CD1c-positive myeloid dendritic cell (primary cell): ENCODE results near the gene NDUFS8.
A peak's percentile ranks its signal among the peaks of the same experiment; 100 is the strongest.

ENCODE experiments used
- DNase-seq: peaks from one replicate; pipeline ENCODE4 v3.0.0-alpha.2; 2016; ENCODE audit errors: extremely low spot score

Gene NDUFS8

DNA sequence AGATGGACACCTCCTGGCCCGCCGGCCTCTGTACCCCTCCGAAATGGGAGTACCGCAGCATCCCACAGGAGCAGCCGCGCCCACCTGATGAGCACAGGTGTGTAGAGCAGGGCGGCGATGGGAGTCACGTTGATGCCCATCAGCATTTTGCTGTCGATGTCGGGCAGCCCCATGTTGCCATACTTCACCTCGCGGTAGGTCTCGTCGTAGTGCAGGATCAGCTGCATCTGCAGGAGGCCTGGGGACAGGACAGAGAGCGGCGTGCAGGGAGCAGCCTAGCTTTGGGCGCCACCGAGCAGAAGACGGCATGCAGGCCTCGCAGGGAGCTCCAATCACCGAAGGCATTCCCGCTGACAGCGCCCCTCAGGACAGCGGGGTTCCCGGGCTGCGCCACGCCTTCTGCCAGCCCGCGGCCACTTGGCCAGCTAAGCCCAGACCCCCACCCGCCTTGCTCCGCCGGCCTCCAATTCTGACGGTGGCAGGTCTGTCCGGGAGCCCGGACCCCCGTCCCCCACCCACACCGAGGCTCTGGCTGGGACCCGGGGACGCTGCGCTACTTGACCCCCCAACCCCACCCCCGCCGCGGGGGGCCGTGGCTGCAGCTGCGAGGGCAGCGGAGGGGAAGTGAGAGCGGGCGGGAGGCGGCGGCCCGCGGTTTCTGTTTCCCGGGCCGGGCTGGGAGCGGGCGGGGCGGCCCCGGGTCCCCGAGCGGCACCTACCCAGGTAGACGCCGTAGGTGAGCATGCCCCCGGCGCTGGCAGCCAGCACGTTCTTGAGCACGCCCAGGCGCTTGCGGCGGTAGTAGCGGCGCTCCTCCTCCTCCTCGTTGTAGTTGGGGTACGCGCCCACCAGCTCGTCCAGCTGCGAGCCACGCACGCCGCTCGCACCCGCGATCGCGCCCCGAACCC, 27.3 kb upstream of the NDUFS8 start:
- DNase-seq = peak; percentile 65

DNA sequence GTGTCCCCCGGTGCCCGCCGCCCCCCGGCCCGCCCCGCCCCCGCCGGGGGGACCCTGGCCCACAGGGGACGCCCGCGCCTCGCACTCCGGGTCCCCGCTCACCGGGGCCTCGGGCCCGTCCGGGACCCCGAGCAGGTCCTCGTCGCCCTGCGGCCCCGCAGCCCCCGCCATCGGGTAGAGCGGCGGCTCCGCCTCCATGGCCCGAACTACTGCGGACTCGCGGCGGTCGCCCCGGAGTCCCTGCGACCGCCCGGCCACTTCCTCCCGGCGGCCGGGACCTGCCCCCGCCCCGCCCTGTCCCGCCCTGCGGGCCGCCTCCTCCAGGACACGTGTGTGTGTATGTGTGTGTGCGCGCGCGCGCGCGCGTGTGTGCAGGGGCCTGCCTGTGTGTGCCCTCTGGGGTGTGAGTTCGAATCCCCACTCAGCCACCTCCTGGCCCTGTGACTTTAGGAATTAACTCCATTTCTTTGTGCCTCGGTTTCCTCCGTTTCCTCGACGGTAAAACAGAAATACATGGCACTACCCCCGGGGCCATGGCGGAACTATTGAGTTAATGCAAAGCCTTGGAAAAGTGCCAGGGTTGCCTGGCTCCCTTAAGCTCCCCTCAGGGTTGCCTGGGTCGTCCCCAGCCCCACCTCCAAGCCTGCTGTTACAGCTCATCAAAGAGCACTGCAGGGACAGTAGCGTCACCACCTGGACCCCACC, 26.5 kb upstream of the NDUFS8 start, which contains the start of gene UNC93B1:
Gene UNC93B1, minus strand, starts transcription at position 252 of the 705 bp plus-strand sequence. Its CDS starts 54 bp downstream, at position 198.
- peak; percentile 92 for DNase-seq

DNA sequence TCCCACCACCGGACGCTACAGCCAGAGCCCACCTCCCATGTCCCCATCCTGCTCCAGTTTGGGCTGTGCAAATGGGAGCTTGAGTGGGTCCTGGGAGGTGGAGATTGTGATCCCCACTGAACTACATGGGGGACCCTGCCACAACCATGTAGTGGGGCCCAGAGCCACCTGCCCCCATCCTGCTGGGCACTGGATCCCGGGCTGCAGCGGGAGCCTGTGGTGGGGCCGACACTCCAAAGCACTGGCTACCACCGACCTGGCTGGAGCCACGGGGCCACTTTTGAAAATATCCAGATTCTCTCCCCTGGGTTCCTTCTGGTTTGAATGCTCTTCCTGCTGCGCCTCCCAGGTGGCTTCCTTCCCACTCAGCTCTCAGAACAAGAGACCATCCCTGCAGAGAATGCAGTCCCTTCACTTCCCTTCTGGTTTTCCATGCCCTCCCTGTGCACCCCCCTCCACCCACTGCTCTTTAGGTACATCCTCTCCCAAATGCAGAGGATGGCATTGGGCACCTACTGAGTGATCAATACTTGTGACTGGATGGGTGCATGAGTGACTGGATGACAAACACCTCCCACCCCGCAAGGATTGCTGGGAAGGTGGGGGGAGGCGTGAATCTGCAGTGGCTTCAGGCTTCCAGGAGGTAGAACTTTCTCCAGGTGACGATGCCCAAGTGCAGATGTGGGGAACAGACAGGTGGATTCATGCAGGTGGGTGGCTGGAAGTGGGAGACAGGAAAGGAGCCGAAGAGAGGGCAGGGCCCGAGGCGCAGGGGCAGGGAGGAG, 25.7 kb upstream of the NDUFS8 start:
- no peak for DNase-seq

DNA sequence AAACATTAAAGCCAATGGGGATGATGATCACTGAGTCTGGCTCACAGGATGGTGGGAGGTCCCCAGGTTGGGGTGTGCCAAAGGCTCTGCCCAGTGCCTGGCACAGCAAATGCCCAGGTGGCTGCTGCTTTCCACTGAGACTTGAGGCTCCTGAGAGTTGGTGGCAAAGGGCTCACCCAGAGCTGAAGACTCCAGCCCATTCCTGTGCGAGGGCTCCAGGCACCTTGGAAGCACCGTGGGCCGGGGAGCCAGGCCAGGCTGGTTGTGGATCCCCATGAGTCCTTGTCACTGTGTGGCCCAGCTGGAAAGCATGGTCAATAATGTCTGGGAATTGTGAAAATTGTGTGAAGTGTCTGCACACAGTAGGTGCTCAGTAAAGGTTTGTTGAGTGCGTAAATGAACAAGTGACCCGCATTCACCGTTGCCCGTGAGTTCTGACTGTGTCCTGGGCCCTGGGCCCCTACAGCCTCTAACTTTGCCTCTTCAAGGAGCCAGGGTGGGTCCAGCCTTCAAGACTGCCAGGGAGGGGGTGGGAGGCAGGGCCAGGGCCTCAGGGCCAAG, 23.8 kb upstream of the NDUFS8 start:
- no peak for DNase-seq

DNA sequence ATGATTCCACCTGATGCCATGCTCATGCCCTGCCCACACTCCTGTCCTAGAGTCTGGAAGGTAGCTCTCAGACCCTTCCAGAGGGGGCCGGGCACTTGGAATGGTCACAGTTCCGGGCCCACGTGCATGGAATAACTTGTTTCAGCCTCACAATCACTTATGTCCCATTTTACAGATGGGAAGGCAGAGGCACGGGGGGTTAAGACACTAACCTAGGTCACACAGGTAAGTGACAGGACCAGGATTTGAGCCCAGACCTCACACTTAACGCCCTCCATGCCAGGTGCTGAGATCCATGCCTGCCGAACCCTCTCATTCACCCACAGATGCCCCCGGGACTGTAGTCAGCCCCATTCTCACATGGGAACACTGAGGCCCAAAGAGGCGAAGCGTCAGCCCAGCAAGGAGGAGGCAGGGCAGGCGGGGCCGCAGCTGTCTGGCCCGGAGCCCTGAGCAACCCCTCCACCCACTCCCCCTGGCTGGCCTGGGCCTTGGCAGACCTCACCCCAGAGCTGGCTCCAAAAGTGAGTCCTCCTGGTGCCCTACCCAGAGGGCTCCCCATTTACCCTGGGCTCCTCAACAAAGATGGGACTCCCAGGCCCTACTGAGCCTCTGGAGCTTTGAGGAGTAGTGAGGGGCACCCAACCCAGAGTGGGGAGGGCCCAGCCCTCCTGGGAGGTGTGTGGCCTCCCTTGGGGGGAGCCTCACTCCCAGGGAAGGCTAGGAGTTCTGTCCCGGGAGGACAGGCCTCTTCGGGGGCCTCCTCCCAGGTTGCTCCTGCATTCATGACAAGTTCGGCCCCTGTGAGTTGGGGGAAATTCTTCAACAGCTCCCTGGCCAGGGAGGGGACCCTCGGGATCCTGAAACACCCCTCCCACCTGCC, 22.7 kb upstream of the NDUFS8 start:
- DNase-seq = no peak

DNA sequence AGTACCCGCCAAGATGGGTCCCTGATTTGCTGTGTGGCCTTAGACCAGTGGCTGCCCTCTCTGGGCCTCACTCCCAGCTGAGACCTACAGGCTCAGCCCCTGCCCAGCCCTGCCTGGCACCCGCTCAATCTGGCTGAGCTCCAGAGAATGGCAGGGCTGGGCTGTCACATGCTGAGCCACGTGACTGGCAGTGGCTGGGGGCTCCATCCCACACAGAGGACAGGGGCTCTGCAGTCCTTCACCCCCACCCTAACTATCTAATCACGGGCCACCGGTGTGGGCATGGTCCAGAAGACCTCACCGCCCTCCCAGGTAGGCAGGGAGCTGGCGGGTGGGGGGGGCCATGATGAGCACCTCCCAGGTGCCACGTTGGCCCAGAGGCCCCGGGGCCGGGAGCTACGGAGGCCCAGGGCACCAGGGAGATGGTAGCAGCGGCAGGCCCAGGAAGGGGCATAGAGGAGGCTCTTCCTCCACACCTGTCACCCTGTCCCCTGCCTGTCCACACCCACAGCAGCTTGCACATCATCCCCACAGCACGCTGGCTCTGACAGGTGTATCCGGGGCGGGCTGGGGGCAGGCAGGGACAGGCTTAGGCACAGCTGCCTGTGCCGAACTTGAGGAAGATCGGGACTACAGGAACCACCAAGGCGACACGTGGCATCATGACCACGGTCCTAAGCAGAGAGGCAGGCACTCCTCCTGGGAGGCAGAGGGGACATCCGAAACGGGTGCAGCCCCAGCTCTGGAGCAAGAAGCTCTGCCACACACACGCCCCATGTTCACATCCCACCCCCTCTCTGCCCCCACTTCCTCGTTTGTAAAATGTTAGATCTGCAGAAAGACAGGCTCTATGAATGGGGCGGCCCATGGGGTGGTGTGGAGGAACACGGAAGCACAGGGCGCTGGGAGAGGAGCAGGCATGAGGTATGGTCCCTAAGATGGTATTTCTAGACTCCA, 21.8 kb upstream of the NDUFS8 start:
- DNase-seq = peak; percentile 87

DNA sequence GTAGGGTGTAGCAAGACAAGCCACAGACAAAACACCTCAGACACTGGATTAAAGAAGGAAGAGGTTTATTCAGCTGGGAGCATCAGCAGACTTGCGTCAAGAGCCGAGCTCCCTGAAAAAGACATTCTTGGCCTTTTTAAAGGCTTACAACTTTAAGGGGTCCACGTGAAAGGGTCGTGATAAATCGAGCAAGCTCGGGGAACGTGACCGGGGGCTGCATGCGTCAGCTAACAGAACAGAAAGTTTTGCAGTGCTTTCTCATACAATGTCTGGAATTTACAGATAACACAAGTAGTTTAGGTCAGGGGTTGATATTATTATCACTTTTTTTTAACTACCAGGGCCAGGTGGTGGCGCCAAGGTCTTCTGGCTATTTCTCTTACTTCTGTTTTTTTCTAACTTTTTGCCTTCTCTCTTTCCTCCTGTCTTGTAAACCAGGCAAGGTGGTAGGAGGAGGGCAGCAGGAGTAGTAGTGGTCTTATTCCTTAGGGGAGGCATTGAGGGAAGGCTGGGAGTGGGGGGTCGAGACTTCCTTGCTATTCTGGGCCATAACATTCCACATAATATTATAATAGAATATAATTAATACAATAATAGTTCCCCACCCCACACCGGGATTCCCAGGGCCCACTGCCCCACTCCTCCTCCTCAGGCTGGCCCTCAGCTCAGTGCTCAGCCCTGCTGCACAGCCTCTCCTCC, 20.9 kb upstream of the NDUFS8 start:
- DNase-seq = peak; percentile 26

DNA sequence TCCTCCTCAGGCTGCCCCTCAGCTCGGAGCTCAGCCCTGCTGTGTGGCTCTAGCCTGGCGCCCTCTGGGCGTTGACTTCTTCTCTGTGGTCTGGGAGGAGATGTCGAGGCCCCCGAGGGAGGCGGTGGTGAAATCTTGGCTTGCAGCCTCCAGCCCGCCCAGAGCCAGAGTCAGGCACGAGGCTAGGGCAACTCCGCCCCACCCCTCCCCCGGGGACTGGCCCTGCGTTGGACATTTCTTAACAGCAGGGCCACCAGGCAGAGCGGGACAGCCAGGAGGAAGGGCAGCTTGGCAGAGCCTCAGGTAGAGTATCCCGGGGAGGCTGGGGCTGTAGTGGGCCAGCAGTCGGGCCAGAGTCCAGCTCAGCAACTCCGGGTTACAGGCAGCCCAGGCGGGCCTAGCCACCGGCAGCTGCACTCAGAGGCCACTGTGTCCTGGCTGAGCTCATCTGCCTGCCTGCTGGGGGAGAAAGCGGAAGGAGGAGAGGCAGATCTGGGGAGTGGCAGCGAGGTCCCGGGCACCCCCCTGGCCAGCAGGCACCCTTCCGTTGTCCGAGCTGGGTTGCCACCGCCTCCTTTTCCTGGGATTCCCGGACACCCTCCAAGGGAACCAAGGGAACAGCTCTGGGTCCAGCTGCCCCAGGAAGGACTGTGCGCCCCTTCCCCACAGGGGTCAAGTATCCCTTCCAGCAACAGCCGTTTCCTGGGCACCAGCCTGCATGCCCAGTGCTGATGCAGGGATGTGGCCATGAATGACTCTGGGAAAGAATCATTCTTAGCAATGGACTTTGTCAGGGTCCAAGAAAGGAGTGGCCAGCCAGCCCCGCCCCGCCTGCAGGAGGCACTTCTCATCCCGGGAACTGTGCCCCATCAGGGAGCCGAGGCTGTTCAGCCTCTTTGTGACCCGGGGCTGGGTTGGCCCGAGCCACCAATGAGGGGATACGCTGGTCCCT, 20.1 kb upstream of the NDUFS8 start, which contains the start of gene ALDH3B1:
Gene ALDH3B1, plus strand, starts transcription at position 238 of the 952 bp plus-strand sequence. CDS start 4,971 bp downstream, outside the sequence.
- peak; percentile 93 for DNase-seq

DNA sequence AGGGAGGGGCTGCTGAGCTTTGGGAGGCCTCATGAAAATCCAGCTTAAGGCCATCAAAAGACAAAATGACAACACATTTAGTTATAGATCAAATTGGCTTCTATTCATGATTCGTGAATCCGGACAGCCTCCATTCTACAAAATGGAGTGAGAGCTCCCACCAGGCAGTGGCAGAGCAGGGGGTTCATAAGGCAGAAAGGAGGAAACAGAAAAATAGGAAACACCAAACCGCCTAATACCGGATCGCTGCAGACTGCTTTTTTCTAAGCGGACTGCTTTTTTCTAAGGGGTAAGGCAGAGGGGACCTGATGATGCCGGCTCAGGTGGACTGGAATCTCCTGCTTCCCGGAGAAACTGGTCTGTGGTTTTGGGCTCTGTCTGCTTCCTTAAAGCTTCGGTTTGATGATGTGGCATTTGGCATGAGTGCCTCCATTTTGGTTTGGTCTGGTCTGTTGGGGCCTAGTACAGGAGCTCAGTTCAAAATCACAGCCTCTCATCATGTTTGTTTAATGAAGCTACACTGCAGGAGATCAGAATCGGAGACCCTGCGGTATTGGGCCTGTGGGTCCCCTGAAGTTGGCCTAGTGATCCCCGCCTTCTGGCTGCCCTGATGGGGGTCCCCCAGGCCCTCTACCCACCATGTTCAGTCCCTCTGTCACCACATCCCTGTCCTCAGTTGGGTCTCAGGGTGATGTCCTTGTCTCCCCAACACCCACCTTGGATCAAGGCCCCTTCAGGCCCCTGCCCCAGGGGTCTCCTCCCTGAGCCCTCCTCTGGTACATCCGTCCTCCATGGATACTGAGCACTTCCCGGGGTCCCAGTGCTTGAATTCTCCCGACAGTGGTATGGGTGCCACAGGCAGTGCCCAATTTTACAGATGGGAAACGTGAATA, 19.2 kb upstream of the NDUFS8 start:
- DNase-seq = no peak

DNA sequence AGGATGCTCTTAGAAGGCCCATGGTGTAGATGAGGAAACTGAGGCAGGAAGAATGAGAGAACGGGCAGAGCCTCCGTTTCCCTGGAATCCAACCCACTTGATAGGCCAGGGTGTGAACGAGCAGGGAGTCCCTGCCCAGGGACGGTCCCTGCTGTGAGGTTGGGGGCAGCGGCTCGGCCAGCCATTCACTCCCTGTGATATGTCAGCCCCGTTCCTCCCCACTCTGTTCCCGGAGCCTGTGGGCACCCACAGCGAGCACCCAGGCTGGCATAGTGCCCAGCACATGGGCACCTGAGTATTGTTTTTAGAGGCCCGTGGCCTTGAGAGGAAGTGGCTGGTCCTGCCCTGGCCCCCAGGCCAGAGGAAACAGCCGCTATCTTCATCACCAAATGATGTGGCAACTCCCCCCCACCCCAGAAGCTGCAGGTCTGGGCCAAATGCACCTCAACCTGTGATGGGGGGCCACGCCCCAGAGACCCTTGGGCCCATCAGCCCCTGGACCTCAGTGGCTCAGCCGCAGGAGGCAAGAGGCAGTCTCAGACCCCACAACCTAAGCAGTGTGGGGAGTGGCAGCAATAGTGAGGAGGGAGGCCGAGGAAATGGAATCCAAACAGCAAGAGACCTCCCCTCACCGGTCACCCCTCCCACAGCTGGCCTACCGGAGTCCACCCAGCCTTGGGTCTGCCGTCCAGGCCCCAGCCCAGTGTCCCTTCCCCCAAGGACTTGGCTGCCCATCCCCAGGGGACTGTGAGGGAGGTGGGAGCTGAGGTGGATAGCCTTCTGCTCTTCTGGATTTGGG, 18.2 kb upstream of the NDUFS8 start:
- no peak for DNase-seq

DNA sequence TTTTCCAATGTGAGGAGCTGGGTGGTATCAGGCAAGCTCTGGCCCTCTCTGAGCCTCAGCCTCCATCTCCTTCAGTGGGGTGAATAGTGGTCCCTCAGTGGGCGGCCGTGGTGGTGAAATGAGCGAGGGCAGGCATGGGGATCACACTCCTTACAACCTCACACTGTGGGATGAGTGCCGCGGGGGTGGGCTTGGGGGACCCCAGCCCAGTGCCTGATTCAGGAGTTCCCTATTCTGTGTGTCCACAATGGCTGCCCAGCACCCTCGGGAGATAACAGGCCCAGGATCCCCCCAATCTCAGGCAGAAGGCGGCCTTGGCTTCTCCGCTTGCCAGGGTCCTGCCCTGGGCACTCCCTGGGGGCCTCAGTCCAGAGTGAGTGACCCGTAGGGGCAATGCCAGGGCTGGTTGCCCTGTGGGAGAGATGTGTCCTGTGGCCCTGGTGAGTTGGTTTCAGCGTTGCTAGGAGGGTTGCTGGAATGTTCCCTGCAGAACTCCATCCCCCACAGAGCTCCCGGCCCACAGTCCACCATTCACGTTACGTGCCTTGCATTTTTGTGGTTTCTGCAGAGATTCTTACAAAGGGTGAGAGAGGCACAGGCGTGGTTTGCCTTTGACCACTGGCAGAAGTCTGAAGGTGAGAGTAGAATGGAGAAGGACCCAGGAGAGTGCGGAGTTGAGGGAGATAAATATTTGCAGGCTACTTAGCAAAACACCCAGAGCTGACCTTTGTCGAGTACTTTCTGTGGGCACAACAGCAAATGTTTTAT, 17.5 kb upstream of the NDUFS8 start:
- no peak for DNase-seq

DNA sequence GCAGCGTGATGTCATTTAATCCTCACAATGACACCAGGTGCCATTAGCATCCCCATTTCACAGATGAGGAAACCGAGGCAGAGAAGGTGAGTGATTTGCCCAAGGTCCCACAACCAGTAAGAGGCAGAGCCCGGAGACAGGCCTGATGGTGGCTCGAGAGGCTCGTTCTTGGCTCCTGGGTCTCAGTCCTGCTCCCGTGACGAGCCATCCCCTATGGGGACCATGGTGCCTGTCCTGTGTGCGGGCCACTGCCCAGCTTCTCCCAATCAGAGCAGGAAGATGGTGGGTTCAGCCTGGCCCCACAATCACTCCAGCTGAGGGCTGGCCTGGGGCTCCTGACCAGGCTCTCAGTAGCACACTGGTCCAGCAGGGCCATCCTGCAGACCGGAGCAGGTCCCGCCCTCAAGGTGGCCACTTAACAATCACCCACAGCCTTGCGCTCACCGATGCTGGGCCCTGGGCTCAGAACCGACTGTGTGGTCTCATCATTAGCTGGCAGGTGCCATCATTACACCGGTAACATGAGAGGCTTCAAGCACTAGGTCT, 16.8 kb upstream of the NDUFS8 start:
- DNase-seq = no peak

DNA sequence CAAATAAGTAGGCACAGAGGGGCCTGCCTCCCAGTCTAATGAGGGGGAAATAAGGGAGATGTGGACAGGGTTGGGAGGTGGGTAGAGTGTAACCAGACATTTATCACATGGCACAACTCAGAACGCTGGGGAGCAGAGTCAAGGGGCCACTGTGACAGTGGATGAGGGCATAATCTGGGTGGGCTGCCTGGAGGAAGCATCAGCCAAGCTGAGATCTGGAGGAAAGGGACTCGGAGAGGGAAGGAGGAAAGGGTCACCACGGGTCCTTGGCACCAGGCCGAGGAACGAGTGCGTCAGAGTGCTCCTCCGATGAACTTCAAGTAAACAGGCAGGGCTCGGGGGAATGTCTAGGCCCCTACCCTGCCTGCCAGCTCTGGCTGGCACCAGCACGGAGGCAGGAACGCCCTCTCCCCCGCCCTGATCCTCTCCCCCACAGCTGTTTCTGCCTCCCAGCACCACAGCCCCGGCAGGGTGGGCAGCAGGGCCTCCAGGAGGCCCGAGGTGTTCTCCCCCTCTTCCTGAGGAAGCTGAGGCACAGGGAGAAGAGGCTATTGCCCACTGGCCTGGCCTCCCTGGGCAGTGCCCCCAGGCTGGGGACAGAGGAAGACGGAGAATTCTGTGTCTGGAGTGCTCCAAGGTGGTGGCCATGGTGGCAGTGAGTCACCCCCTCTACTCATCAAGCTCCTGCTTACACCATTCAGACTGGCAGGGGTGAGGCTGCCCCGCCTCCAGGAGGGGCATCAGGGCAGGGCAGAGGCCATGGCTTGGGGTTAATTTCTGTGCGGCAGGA, 16.1 kb upstream of the NDUFS8 start:
- peak; percentile 38 for DNase-seq

DNA sequence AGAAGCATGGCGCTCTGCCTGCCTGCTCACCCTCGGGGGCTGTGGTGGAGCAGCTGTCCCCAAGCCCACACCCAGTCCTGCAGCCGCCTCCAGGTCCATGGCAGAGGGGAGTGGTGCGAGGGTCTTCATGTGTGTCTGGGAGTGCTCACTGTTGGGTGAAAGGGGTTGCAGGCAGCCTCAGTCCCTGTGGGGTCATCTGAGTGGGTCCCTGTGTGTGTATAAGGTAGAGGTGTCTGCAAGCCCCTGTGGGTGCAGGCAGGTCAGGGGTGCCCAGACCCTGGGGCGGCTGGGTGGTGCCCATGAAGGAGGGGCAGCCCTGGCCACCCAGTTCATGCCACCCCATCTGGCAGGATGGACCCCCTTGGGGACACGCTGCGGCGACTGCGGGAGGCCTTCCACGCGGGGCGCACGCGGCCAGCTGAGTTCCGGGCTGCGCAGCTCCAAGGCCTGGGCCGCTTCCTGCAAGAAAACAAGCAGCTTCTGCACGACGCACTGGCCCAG, 15.5 kb upstream of the NDUFS8 start:
- no peak for DNase-seq
